BLaER1 treated with 17β-estradiol and CSF1 and Interleukin-3, amounts not matched to agents 10 nM and 100 nM (cell line): ENCODE data around the gene GNPTAB.
A peak's percentile ranks its signal among the peaks of the same experiment; 100 is the strongest.
"Not testable (repeated sequence)": the region's sequence is repeated elsewhere in the genome, so short reads cannot be mapped to it uniquely, and the experiment has no call there.

Source experiments
- H3K27ac ChIP-seq, 11 experiments: shearing (Covaris generic); formaldehyde crosslinking; 2 replicates each; pipeline ENCODE4 v1.8.1; 2022
- H3K27me3 ChIP-seq, 11 experiments: shearing (Covaris generic); formaldehyde crosslinking; 2 replicates each; pipeline ENCODE4 v1.8.1; 2022
- H3K36me3 ChIP-seq, 11 experiments: shearing (Covaris generic); formaldehyde crosslinking; 2 replicates each; pipeline ENCODE4 v1.8.1; 2022
- H3K4me1 ChIP-seq, 10 experiments: shearing (Covaris generic); formaldehyde crosslinking; 2 replicates each; pipeline ENCODE4 v1.8.1; 2022
- H3K4me2 ChIP-seq, 11 experiments: shearing (Covaris generic); formaldehyde crosslinking; 2 replicates each; pipeline ENCODE4 v1.8.1; 2022
- H3K4me3 ChIP-seq, 10 experiments: shearing (Covaris generic); formaldehyde crosslinking; 2 replicates each; pipeline ENCODE4 v1.8.1; 2022
- H3K9ac ChIP-seq, 11 experiments: shearing (Covaris generic); formaldehyde crosslinking; 2 replicates each; pipeline ENCODE4 v1.8.1; 2022
- H3K9me3 ChIP-seq, 11 experiments: shearing (Covaris generic); formaldehyde crosslinking; replicated peaks in 1 of 11; 2 replicates each; pipeline ENCODE4 v1.8.1; 2022
- H4K20me1 ChIP-seq, 11 experiments: shearing (Covaris generic); formaldehyde crosslinking; 2 replicates each; pipeline ENCODE4 v1.8.1; 2022
- Cebpa-rat ChIP-seq, 11 experiments: shearing (Covaris generic); IDR thresholded peaks; 2 replicates each; pipeline ENCODE4 v1.8.1; 2022

The GNPTAB gene

GRCh38 chr12:101866615-101867373 is 36.0 kb upstream of the GNPTAB start:
- Histone ChIP-seq H4K20me1 (no peaks in the 10 kb centered on the region), H3K27ac (peak overlapping the region in 4 of 11 experiments; percentile 5 to 74 (median 57); a peak in 6 of 22 replicates), H3K4me2 (peak overlapping the region in 3 of 11 experiments; percentile 52 to 62 (median 57); a peak in 6 of 22 replicates), H3K4me3 (no peak overlapping the region), H3K36me3 (0 out of 22 replicates have a peak, but pooled peaks cover 0 to 7% (median 0%) of the 10 kb centered on the region in 11 experiments), H3K4me1 (peaks cover 0 to 99% (median 0%) of the 10 kb centered on the region in 10 experiments; a peak in 8 of 20 replicates), H3K27me3 (no peaks in the 10 kb centered on the region), H3K9me3 (peaks cover 15 to 39% (median 23%) of the 10 kb centered on the region in 11 experiments; a peak in 21 of 22 replicates), H3K9ac (peak overlapping the region in 3 of 11 experiments; percentile 17 to 62 (median 46); a peak in 3 of 22 replicates)
- TF ChIP-seq Cebpa-rat (IDR thresholded peaks at IDR 0.05) = no peak

- no peaks in the 10 kb centered on the region for H3K36me3 ChIP-seq
- H3K4me2 ChIP-seq = peak overlapping the region in 3 of 11 experiments; percentile 52 to 62 (median 57); a peak in 6 of 22 replicates
- no peaks in the 10 kb centered on the region for H4K20me1 ChIP-seq
Observed at GRCh38 chr12:101863981-101864380, 33.2 kb upstream of the GNPTAB start.

GRCh38 chr12:101862245-101862644 is 31.5 kb upstream of the GNPTAB start:
- Histone ChIP-seq H3K27me3 (no peaks in the 10 kb centered on the region), H3K4me3 (no peak overlapping the region), H4K20me1 (no peaks in the 10 kb centered on the region), H3K27ac (peak overlapping the region in 2 of 11 experiments; percentile 38 to 42; a peak in 3 of 22 replicates), H3K36me3 (no peaks in the 10 kb centered on the region), H3K4me2 (peak overlapping the region in 2 of 11 experiments; percentile 31 to 55; a peak in 2 of 22 replicates), H3K4me1 (peaks cover 0 to 98% (median 3%) of the 10 kb centered on the region in 10 experiments; a peak in 11 of 20 replicates), H3K9ac (no peak overlapping the region; a peak in 1 of 22 replicates), H3K9me3 (peaks cover 0 to 23% (median 8%) of the 10 kb centered on the region in 11 experiments; a peak in 10 of 22 replicates)
- TF ChIP-seq Cebpa-rat (IDR thresholded peaks at IDR 0.05) = no peak

More at GRCh38 chr12:101863981-101864380, 33.2 kb upstream of the GNPTAB start:
- H3K9ac ChIP-seq = 0 out of 22 replicates have a peak overlapping the region, but pooled peaks of 1 of the 11 experiments have one; percentile 34
- no peak overlapping the region for H3K4me3 ChIP-seq
- H3K4me1 ChIP-seq = peaks cover 0 to 97% (median 0%) of the 10 kb centered on the region in 10 experiments; a peak in 8 of 20 replicates
- peaks cover 5 to 30% (median 14%) of the 10 kb centered on the region in 11 experiments; a peak in 21 of 22 replicates for H3K9me3 ChIP-seq
- H3K27ac ChIP-seq = peak overlapping the region in 2 of 11 experiments; percentile 72 to 74; a peak in 3 of 22 replicates
- TF ChIP-seq Cebpa-rat (IDR thresholded peaks at IDR 0.05) = no peak
- no peaks in the 10 kb centered on the region for H3K27me3 ChIP-seq

GRCh38 chr12:101861688-101862087 is 30.9 kb upstream of the GNPTAB start:
- H3K27ac ChIP-seq = peak overlapping the region in 1 of 11 experiments; percentile 38; a peak in 1 of 22 replicates
- H3K4me3 ChIP-seq, H3K27me3 ChIP-seq, H3K9ac ChIP-seq, H4K20me1 ChIP-seq, H3K36me3 ChIP-seq: not testable (repeated sequence)
- peaks cover 0 to 23% (median 8%) of the 10 kb centered on the region in 11 experiments; a peak in 10 of 22 replicates for H3K9me3 ChIP-seq
- H3K4me1 ChIP-seq = peaks cover 0 to 98% (median 9%) of the 10 kb centered on the region in 10 experiments; a peak in 15 of 20 replicates
- peak overlapping the region in 2 of 11 experiments; percentile 55 to 66; a peak in 4 of 22 replicates for H3K4me2 ChIP-seq

GRCh38 chr12:101859664-101860607 is 29.2 kb upstream of the GNPTAB start:
- peak overlapping the region in 3 of 11 experiments; percentile 56 to 74 (median 72); a peak in 6 of 22 replicates for H3K9ac ChIP-seq
- no peak for TF ChIP-seq Cebpa-rat (IDR thresholded peaks at IDR 0.05)
- H4K20me1 ChIP-seq = no peaks in the 10 kb centered on the region

GRCh38 chr12:101858361-101858760 is 27.6 kb upstream of the GNPTAB start:
- Histone ChIP-seq H3K4me1 (peaks cover 17 to 98% (median 33%) of the 10 kb centered on the region in 10 experiments; a peak in 19 of 20 replicates), H3K4me3 (no peak overlapping the region), H4K20me1 (no peaks in the 10 kb centered on the region), H3K9me3 (peaks cover 0 to 12% (median 0%) of the 10 kb centered on the region in 11 experiments; a peak in 7 of 22 replicates), H3K4me2 (peak overlapping the region in 3 of 11 experiments; percentile 66 to 81 (median 67); a peak in 6 of 22 replicates), H3K27me3 (no peaks in the 10 kb centered on the region), H3K27ac (peak overlapping the region in 3 of 11 experiments; percentile 80 to 86 (median 83); a peak in 6 of 22 replicates), H3K9ac (no peak overlapping the region), H3K36me3 (no peaks in the 10 kb centered on the region)
- no peak for TF ChIP-seq Cebpa-rat (IDR thresholded peaks at IDR 0.05)

More at GRCh38 chr12:101859664-101860607, 29.2 kb upstream of the GNPTAB start:
- no peaks in the 10 kb centered on the region for H3K27me3 ChIP-seq
- H3K9me3 ChIP-seq = peaks cover 0 to 20% (median 0%) of the 10 kb centered on the region in 11 experiments; a peak in 7 of 22 replicates
- peak overlapping the region in 3 of 11 experiments; percentile 66 to 81 (median 67); a peak in 6 of 22 replicates for H3K4me2 ChIP-seq
- no peaks in the 10 kb centered on the region for H3K36me3 ChIP-seq
- peak overlapping the region in 3 of 11 experiments; percentile 80 to 86 (median 83); a peak in 6 of 22 replicates for H3K27ac ChIP-seq
- H3K4me3 ChIP-seq = no peak overlapping the region
- H3K4me1 ChIP-seq = peaks cover 9 to 98% (median 26%) of the 10 kb centered on the region in 10 experiments; a peak in 19 of 20 replicates

- Histone ChIP-seq H3K27me3 (no peaks in the 10 kb centered on the region), H3K27ac (peak overlapping the region in 5 of 11 experiments; percentile 8 to 86 (median 80); a peak in 8 of 22 replicates), H3K4me3 (no peak overlapping the region), H3K36me3 (no peaks in the 10 kb centered on the region), H3K9me3 (peaks cover 0 to 12% (median 0%) of the 10 kb centered on the region in 11 experiments; a peak in 7 of 22 replicates), H3K4me1 (peaks cover 17 to 98% (median 33%) of the 10 kb centered on the region in 10 experiments; a peak in 19 of 20 replicates), H4K20me1 (no peaks in the 10 kb centered on the region), H3K4me2 (peak overlapping the region in 7 of 11 experiments; percentile 13 to 81 (median 56); a peak in 13 of 22 replicates), H3K9ac (peak overlapping the region in 3 of 11 experiments; percentile 42 to 63 (median 55); a peak in 3 of 22 replicates)
- no peak; a peak in 1 of 22 replicates for TF ChIP-seq Cebpa-rat (IDR thresholded peaks at IDR 0.05)
Observed at GRCh38 chr12:101857043-101857558, 26.3 kb upstream of the GNPTAB start.

GRCh38 chr12:101856614-101857013 is 25.9 kb upstream of the GNPTAB start:
- Histone ChIP-seq H3K9me3 (peaks cover 0 to 12% (median 0%) of the 10 kb centered on the region in 11 experiments; a peak in 7 of 22 replicates), H3K9ac (peak overlapping the region in 3 of 11 experiments; percentile 42 to 63 (median 55); a peak in 2 of 22 replicates), H3K4me1 (peaks cover 17 to 98% (median 33%) of the 10 kb centered on the region in 10 experiments; a peak in 19 of 20 replicates), H3K4me2 (peak overlapping the region in 9 of 11 experiments; percentile 13 to 81 (median 34); a peak in 12 of 22 replicates), H3K27ac (peak overlapping the region in 6 of 11 experiments; percentile 8 to 86 (median 69); a peak in 8 of 22 replicates)
- not testable (repeated sequence) for H4K20me1 ChIP-seq, H3K27me3 ChIP-seq, H3K36me3 ChIP-seq, H3K4me3 ChIP-seq
